ENCODE data around the gene TEX19.
A peak's percentile ranks its signal among the peaks of the same experiment; 100 is the strongest.
"Not testable (repeated sequence)": the region's sequence is repeated elsewhere in the genome, so short reads cannot be mapped to it uniquely, and the experiment has no call there.

TEX19 gene

DNA sequence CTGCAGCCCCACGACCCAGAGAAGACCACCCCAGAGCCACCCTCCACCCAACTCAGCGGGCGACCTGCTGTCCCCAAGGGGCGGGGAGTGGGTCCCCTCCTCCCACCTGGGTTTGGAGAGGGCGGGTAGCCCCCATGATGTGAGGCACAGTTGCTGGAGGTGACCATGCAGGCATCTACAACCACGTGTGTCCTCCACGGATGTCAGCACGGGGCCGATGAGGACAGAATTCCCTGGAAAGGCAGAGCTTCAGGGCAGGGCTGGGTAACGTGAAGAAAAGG, 19.6 kb downstream of the TEX19 start:
- DNase-seq = no peak

GRCh38 chr17:82380860-82381702, 22.0 kb downstream of the TEX19 start:
- DNase-seq = peak; percentile 42

DNA sequence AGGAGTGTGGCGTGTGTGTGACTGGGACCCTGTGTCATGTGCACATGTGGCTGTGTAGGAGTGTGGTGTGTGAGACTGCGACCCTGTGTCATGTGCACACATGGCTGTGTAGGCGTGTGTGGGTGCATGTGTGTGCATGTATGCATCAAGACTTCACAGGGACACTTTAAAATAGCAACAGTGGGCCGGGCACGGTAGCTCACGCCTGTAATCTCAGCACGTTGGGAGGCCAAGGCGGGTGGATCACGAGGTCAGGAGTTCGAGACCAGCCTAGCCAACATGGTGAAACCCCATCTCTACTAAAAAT, 22.6 kb downstream of the TEX19 start:
- DNase-seq = not testable (repeated sequence)

GRCh38 chr17:82382220-82382932, 23.3 kb downstream of the TEX19 start:
- not testable (repeated sequence) for DNase-seq

- no peak for DNase-seq
These were observed 23.8 kb downstream of the TEX19 start for GRCh38 chr17:82382933-82383255.

- no peak for DNase-seq
These were observed 24.4 kb downstream of the TEX19 start for GRCh38 chr17:82383411-82383810.

- DNase-seq = no peak
These were observed 25.1 kb downstream of the TEX19 start for GRCh38 chr17:82384051-82384729.

DNA sequence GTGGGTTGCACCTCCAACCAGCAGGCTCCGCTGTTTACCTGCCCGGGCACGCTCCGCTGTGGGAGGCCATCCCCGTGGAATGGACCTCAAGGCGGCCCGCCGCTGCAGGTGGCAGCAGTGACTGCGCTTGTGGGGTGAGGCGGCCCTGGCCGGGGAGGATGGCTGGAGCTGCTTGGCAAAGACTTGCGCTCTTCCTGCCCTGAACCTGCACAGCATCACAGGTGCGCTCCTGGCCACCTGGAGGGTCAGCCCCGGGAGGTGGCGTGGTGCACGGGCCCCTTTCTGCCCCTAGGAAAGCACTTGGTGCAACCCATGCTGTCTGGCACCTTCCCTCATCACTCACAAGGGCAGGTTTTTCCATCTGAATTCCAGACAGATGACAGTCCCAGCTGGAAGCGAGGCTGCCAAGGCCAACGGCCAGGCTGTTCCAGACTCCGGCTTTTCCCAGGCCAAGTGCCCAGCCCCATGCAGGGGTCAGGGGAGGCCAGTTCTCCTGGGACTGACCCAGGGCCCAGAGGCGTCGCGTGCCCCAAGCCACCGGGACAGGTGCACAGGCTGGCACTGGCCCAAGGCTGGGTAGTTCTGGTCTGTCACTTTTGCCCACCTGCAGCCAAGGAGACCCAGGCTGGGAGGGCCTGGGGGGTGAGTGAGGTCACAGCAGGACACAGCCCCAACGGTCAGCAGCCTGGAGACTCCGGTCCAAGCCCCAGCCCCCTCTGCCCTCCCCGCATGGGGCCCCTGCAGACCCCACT, 25.9 kb downstream of the TEX19 start:
- no peak for DNase-seq

GRCh38 chr17:82385559-82386254, 26.7 kb downstream of the TEX19 start:
- no peak for DNase-seq

GRCh38 chr17:82386255-82386831, 27.3 kb downstream of the TEX19 start:
- DNase-seq = no peak

DNA sequence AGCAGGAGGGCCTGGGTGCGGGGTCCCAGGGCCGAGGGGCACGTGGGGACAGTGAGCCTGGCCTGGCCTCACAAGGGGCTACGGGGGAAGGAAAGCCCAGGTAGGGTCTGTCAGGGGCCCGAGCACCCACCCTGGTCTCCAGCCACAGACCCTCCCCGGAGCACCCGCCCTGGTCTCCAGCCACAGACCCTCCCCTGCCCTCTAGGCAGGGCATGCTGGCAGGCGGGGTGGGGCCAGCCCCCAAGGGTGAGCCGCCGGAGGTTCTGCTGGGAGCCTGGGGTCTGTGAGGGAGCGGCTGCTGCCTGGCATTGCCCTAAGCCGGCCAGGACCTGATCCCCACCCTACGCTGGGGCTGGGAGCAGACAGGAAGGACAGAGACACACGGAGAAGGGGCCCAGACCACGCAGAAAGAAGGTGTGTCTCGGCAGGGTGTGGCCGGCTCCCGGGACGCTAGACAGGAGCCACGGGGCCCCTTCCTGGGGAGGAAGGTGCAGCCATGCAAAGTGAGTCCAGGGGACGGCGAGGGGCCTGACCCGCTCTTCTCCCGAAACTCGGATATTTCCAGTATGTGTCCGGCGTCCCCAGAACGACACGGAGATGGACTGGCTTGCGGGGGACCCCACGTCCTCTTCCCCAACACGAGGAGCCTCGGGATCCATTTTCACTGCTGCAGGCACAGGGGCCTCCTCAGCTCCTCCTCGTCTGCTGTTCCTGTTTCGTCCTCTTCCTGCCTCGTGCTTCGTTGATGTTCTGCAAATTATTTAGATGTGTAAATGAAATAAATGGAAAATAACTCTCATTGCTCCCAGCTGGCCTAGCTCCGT, 28.0 kb downstream of the TEX19 start:
- DNase-seq = peak; percentile 22

DNA sequence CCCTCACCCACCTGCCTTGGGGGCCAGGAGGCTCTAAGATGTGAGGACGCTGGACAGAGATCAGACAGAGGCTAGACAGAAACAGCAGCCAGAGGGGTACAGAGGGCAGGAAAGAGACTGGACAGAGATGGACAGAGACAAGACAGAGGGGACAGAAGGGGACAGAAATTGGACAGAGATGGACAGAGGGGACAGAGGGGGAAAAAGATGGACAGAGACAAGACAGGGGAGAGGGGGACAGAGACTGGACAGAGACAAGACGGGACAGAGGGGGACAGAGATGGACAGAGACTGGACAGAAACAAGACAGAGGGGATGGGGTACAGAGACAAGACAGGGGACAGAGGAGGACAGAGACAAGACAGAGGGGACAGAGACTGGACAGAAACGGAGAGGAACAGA, 28.7 kb downstream of the TEX19 start:
- DNase-seq = no peak

GRCh38 chr17:82388223-82388921, 29.3 kb downstream of the TEX19 start:
- no peak for DNase-seq

DNA sequence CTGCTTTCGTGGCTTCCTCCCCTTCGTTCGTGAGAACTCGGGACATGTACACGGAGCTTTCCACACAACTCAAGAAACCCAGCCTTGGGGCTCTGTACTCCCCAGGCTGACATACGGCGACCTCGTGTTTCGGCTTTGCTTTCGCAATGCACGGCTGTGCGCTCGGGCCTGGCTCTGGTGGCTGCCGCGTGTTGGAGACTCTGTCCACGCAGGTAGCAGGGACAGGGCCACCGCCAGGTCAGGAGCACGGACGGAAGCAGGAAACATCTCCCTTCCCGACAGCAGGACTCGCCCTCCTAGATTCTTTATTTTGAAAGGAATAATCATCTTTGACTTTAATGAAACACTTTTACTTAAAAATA, 29.9 kb downstream of the TEX19 start:
- DNase-seq = no peak

- no peak for DNase-seq
These were observed 30.3 kb downstream of the TEX19 start for GRCh38 chr17:82389379-82389778.

- DNase-seq = no peak
These were observed 31.2 kb downstream of the TEX19 start for GRCh38 chr17:82390015-82390859.

DNA sequence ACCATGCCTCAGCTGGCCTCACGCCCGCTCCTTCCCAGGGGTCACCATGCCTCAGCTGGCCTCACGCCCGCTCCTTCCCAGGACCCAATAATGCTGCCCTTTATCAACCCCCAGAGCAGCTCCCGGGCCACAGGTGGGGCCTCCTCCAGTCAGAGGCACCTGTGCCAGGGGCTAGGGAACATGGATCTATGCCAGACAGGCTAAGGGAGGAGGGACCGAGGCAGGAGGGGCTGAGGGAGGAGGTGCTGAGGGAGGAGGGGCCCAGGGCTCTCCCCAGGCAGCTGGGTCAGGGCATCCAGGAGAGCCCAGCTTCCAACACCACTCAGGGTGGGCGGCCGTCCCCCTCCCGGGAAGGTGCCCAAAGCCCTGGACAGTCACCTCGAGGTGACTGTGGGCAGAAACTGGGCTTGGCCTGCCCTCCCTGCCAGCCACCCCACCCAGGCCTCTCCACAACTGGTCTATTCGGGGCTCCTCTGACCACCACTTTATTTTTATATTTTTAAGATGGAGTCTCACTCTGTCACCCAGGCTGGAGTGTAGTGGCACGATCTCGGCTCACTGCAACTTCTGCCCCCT, 31.9 kb downstream of the TEX19 start:
- no peak for DNase-seq

- no peak for DNase-seq
These were observed 32.5 kb downstream of the TEX19 start for GRCh38 chr17:82391496-82392066.

DNA sequence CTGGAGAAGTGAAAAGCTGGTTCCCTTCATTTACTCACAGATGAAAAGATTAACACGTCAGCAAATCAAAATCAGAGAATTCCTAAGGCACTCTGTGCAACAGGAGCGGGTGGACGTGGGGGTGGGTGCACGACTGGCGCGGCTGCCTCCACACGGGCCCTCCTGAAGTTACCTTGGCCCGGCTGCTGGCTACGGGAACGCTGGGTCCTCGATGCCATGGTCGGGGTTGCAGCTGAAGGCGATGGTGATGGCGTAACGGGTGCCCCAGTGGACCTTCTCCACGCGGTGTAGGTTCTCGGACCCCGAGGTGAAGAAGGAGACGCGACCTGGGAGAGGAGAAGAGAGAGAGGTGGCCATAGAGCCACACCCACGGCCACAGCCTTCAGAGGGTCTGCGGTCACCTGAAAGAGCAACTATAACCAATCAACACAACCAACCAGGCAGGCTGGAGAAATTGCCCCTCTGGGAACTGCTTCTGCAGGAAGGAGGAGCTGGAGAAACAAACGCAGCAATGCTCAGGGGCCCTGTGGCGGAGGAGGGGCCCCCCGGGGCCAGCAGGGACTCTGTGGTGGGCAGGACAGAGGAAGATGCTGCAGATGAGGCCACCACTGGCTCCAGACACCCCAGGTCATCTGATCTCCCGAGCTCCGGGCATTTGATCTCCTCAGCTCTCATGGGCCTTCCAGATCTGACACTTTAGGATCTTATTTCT, 33.3 kb downstream of the TEX19 start:
- no peak for DNase-seq
